ENCODE measurements around the gene PYDC1. TPM values are rescaled to one million over a fixed set of nuclear protein-coding genes. Genes with fewer than 3 reads are reported as not detected.
"Not testable (repeated sequence)": the region's sequence is repeated elsewhere in the genome, so short reads cannot be mapped to it uniquely, and the experiment has no call there.

The PYDC1 gene
- total RNA-seq, 1 donor from 2014 or later: not detected

DNA sequence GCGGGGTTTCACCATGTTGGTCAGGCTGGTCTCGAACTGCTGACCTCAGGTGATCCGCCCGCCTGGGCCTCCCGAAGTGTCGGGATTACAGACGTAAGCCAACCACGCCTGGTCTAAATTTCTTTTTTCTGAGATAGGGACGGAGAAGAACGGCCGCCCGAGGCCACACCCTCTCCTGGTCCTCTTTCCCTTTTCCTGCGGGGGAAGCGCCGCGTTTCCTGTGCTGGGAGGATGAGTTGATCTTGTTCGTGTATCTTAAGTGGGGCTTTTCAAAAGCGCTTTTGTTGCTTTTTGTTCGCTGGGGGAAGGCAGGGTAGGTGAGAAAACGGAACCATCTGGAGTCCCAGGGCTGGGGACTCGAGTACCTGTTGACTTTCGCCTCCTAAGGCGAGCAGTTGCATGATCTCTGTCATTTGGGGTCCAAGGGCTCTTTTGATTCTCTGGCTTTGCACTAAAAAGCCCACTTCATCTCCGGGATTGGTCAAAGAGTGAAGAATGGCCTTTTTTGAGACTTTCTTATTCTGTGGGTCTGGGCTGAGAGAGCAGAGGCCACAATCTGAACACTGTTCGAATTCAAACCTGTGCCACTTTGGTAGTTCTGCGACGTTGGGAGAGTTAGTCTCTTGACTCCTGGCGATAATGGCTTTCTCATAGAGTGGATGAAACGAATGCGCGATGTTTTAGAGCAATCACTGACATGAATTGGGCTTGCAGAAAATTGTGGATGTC, 35.7 kb downstream of the PYDC1 start:
- no peaks in the 10 kb centered on the region for H3K9me3 Mint-ChIP-seq
- peak overlapping the region; percentile 100 for H3K27ac Mint-ChIP-seq
- H3K4me1 Mint-ChIP-seq: peaks cover 64% of the 10 kb centered on the region
- CTCF ChIA-PET: no interaction called here
- ATAC-seq (ENCODE audit: low read depth) (no peak), DNase-seq (peak; percentile 32)
- H3K36me3 Mint-ChIP-seq (ENCODE audit: low read depth): peaks cover 56% of the 10 kb centered on the region
- POLR2A ChIA-PET: interaction anchor here (0.6 to 5.2 kb wide), 32 partner anchors 8 to 692 kb away, joined by 3 to 147 read pairs (median 10); partner anchors contain the start of genes ARMC5, BCKDK, HSD3B7 and ITGAM
- H3K27me3 Mint-ChIP-seq: no peaks in the 10 kb centered on the region
- TF ChIP-seq CTCF (IDR thresholded peaks at IDR 0.05): no peak
- intact Hi-C loops (cut with micrococcal nuclease): loop anchor here (1.0 to 2.0 kb wide), 2 partner anchors 11 to 22 kb away; no protein-coding TSS in a partner anchor
- H3K4me3 Mint-ChIP-seq: peak overlapping the region; percentile 96

GRCh38 chr16:31179747-31180459, 37.0 kb downstream of the PYDC1 start, which contains the start of gene FUS:
Gene FUS (plus strand): TSS chr16:31180139. CDS start chr16:31180215, 76 bp downstream.
- Mint-ChIP-seq H3K27ac (peak within 1 kb of the TSS; percentile 100), H3K36me3 (ENCODE audit: low read depth) (peaks cover 43% of the 10 kb centered on the region), H3K27me3 (no peaks in the 10 kb centered on the region), H3K4me1 (peaks cover 57% of the 10 kb centered on the region), H3K4me3 (peak within 1 kb of the TSS; percentile 96), H3K9me3 (no peaks in the 10 kb centered on the region)
- TF ChIP-seq CTCF (IDR thresholded peaks at IDR 0.05): no peak
- ChIA-PET CTCF (interaction anchor here (1.8 kb wide), 1 partner anchor 37 kb away, joined by 11 read pairs; no protein-coding TSS in a partner anchor), POLR2A (interaction anchor here (0.5 to 5.2 kb wide), 63 partner anchors 8 to 1441 kb away, joined by 3 to 147 read pairs (median 5); partner anchors contain the start of genes ARMC5, BCKDK, FBRS and HSD3B7)
- intact Hi-C loops (cut with micrococcal nuclease): loop anchor here (1.0 to 10.0 kb wide), 10 partner anchors 21 to 1363 kb away; partner anchors contain the start of genes ARMC5, KAT8, PAGR1 and PYCARD
- ATAC-seq (ENCODE audit: low read depth) (peak; percentile 69), DNase-seq (peak; percentile 91)

DNA sequence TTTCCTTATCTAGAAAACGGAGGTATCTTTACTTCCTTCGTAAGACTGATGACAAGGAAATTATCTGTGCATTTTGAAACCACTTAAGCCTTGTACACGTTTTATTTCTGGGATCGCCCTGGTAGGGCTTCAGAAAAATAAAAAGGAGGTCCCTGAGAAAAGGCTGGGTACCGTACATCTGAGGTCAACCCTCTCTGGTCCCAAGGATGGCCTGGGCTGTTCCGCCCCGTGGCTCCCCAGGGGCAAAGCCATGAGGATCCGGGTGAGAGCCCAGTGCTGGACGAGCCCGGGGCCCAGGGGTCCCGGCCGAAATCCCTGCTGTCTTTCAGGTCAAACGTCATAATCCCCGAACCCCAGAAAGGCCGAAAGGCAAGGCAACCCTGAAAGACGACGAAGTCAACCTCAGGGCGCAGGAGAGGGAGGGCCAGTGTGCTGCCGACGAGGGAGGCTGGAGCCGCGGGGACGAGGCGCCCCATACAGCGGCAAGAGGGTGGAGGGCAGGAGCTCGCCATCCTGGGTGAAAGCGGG, 37.7 kb downstream of the PYDC1 start:
- H3K9me3 Mint-ChIP-seq: no peaks in the 10 kb centered on the region
- H3K27me3 Mint-ChIP-seq: no peaks in the 10 kb centered on the region
- peaks cover 54% of the 10 kb centered on the region for H3K4me1 Mint-ChIP-seq
- ATAC-seq (ENCODE audit: low read depth) (peak; percentile 3), DNase-seq (no peak)
- H3K27ac Mint-ChIP-seq: peak overlapping the region; percentile 100
- peak overlapping the region; percentile 96 for H3K4me3 Mint-ChIP-seq
- intact Hi-C loops (cut with micrococcal nuclease): loop anchor here (1.0 to 10.0 kb wide), 4 partner anchors 62 to 1362 kb away; partner anchors contain the start of genes KAT8, PAGR1 and ZNF267
- no peak for TF ChIP-seq CTCF (IDR thresholded peaks at IDR 0.05)
- peaks cover 37% of the 10 kb centered on the region for H3K36me3 Mint-ChIP-seq (ENCODE audit: low read depth)
- CTCF ChIA-PET: interaction anchor here (1.8 kb wide), 1 partner anchor 37 kb away, joined by 11 read pairs; no protein-coding TSS in a partner anchor
- POLR2A ChIA-PET: interaction anchor here (0.6 to 5.2 kb wide), 45 partner anchors 10 to 1441 kb away, joined by 3 to 147 read pairs (median 6); partner anchors contain the start of genes ARMC5, BCKDK, FBRS and HSD3B7

GRCh38 chr16:31177136-31177535, 39.8 kb downstream of the PYDC1 start:
- TF ChIP-seq CTCF (IDR thresholded peaks at IDR 0.05): no peak
- no peaks in the 10 kb centered on the region for H3K27me3 Mint-ChIP-seq
- POLR2A ChIA-PET: interaction anchor here (0.6 to 5.2 kb wide), 10 partner anchors 13 to 282 kb away, joined by 3 to 147 read pairs (median 4); partner anchors contain the start of genes ARMC5, PYCARD, ZNF646 and ZNF668

GRCh38 chr16:31170048-31170447, 46.9 kb downstream of the PYDC1 start:
- not testable (repeated sequence) for H3K27ac Mint-ChIP-seq, H3K4me1 Mint-ChIP-seq

More at GRCh38 chr16:31177136-31177535, 39.8 kb downstream of the PYDC1 start:
- peak overlapping the region; percentile 30 for H3K4me3 Mint-ChIP-seq
- H3K4me1 Mint-ChIP-seq: peaks cover 34% of the 10 kb centered on the region
- H3K9me3 Mint-ChIP-seq: no peaks in the 10 kb centered on the region
- ATAC-seq (ENCODE audit: low read depth) (no peak), DNase-seq (no peak)
- H3K27ac Mint-ChIP-seq: peak overlapping the region; percentile 100
- intact Hi-C loops (cut with micrococcal nuclease): loop anchor here (5.0 to 10.0 kb wide), 3 partner anchors 60 to 1360 kb away; partner anchors contain the start of genes KAT8, PAGR1 and ZNF267
- CTCF ChIA-PET: interaction anchor here (1.0 to 2.2 kb wide), 3 partner anchors 35 to 205 kb away, joined by 3 to 12 read pairs (median 4); no protein-coding TSS in a partner anchor
- peaks cover 17% of the 10 kb centered on the region for H3K36me3 Mint-ChIP-seq (ENCODE audit: low read depth)

More at GRCh38 chr16:31170048-31170447, 46.9 kb downstream of the PYDC1 start:
- intact Hi-C loops (cut with micrococcal nuclease): loop anchor here (10.0 kb wide), 1 partner anchor 705 kb away; the partner anchor contains the start of gene ZNF267
- CTCF ChIA-PET; H3K4me3 Mint-ChIP-seq; DNase-seq; POLR2A ChIA-PET; H3K36me3 Mint-ChIP-seq (ENCODE audit: low read depth); ATAC-seq (ENCODE audit: low read depth); H3K27me3 Mint-ChIP-seq; H3K9me3 Mint-ChIP-seq: not testable (repeated sequence)
